Liver (tissue), 3 donors: ENCODE data around the gene FIBCD1.

Source experiments
- ATF3 ChIP-seq: IDR thresholded peaks from 2 replicates; pipeline ENCODE4 v1.6.1; 2016; ENCODE audit warnings: antibody characterized with exemption
- CTCF ChIP-seq: fragments of 150-350 bp; IDR thresholded peaks from 2 replicates; pipeline ENCODE4 v1.5.1; 2017; ENCODE audit warnings: improper control_type of control experiment, low read depth, low read length; ENCODE audit not compliant: missing input control
- EGR1 ChIP-seq, 2 donors: IDR thresholded peaks; 2 replicates each; pipeline ENCODE4 v1.6.1; 2016 to 2018; ENCODE audit warnings: antibody characterized with exemption in 2 of 2, low read depth in 2 of 2
- MAX ChIP-seq: IDR thresholded peaks from 2 replicates; pipeline ENCODE4 v1.6.1; 2016; ENCODE audit warnings: antibody characterized with exemption
- RAD21 ChIP-seq, 2 donors: IDR thresholded peaks; 2 replicates each; pipeline ENCODE4 v1.6.1; 2016; ENCODE audit warnings: antibody characterized with exemption in 2 of 2, mild to moderate bottlenecking in 2 of 2
- REST ChIP-seq: IDR thresholded peaks from 2 replicates; pipeline ENCODE4 v1.6.1; 2016; ENCODE audit warnings: antibody characterized with exemption, mild to moderate bottlenecking
- YY1 ChIP-seq: IDR thresholded peaks from 2 replicates; pipeline ENCODE4 v1.6.1; 2016; ENCODE audit warnings: antibody characterized with exemption, mild to moderate bottlenecking
- ZBTB33 ChIP-seq: IDR thresholded peaks from 2 replicates; pipeline ENCODE4 v1.6.1; 2016; ENCODE audit warnings: antibody characterized with exemption
- donor health status: healthy.
- donor health status: healthy.

GRCh38 chr9:130920233-130920632 is 18.8 kb downstream of the FIBCD1 start:
- TF ChIP-seq CTCF (no peak), RAD21 (IDR thresholded peaks at IDR 0.05) (no peak), REST (no peak), ZBTB33 (no peak), YY1 (no peak), EGR1 (IDR thresholded peaks at IDR 0.05; ENCODE audit: low read depth in 2 of 2) (no peak), ATF3 (no peak), MAX (no peak)
